ENCODE results near the gene DNAJB11. TPM values are rescaled to one million over a fixed set of nuclear protein-coding genes. Genes with fewer than 3 reads are reported as not detected.
A peak's percentile ranks its signal among the peaks of the same experiment; 100 is the strongest.
"Not testable (repeated sequence)": the region's sequence is repeated elsewhere in the genome, so short reads cannot be mapped to it uniquely, and the experiment has no call there.

The DNAJB11 gene
- total RNA-seq, result 10 to 100 TPM; 84.2 to 99.6 TPM

GRCh38 chr3:186570096-186570940 lies at the start of gene DNAJB11:
TSS of gene DNAJB11 (plus strand) at chr3:186570720. CDS start at chr3:186570898, 178 bp downstream.
- Mint-ChIP-seq H3K27ac (peak within 1 kb of the TSS; percentile 91 to 94), H3K36me3 (peaks cover 16% of the 10 kb centered on the region), H3K27me3 (no peaks in the 10 kb centered on the region), H3K4me3 (peak within 1 kb of the TSS; percentile 100), H3K9me3 (no peaks in the 10 kb centered on the region), H3K4me1 (ENCODE audit: low read depth in 2 of 2) (peaks cover 42 to 54% of the 10 kb centered on the region in 2 donors)
- DNase-seq (ENCODE audit: low spot score) (peak; percentile 100), ATAC-seq (peak; percentile 93 to 94)

GRCh38 chr3:186520957-186521842 lies 49.3 kb upstream of the DNAJB11 start:
- Mint-ChIP-seq H3K9me3 (no peaks in the 10 kb centered on the region), H3K36me3 (no peaks in the 10 kb centered on the region), H3K27me3 (no peaks in the 10 kb centered on the region), H3K4me3 (peak overlapping the region; percentile 30), H3K27ac (peak overlapping the region; percentile 36 to 52), H3K4me1 (ENCODE audit: low read depth in 2 of 2) (peaks cover 23 to 32% of the 10 kb centered on the region in 2 donors)
- ATAC-seq, result peak; percentile 72 to 86
- DNase-seq (ENCODE audit: low spot score), result no peak

GRCh38 chr3:186523022-186523421 lies 47.5 kb upstream of the DNAJB11 start:
- Mint-ChIP-seq H3K27ac (no peak overlapping the region), H3K4me3 (no peak overlapping the region), H3K36me3 (no peaks in the 10 kb centered on the region), H3K9me3 (no peaks in the 10 kb centered on the region), H3K27me3 (no peaks in the 10 kb centered on the region), H3K4me1 (ENCODE audit: low read depth in 2 of 2) (peaks cover 17 to 28% of the 10 kb centered on the region in 2 donors)
- ATAC-seq (no peak), DNase-seq (ENCODE audit: low spot score) (no peak)

GRCh38 chr3:186523434-186523833 lies 47.1 kb upstream of the DNAJB11 start:
- Mint-ChIP-seq H3K27ac (no peak overlapping the region), H3K4me3 (no peak overlapping the region), H3K4me1 (ENCODE audit: low read depth in 2 of 2) (peaks cover 16 to 24% of the 10 kb centered on the region in 2 donors), H3K36me3 (no peaks in the 10 kb centered on the region), H3K27me3 (no peaks in the 10 kb centered on the region), H3K9me3 (no peaks in the 10 kb centered on the region)
- no peak for ATAC-seq
- DNase-seq (ENCODE audit: low spot score), result no peak

- Mint-ChIP-seq H3K4me1 (ENCODE audit: low read depth in 2 of 2) (peaks cover 12 to 20% of the 10 kb centered on the region in 2 donors), H3K9me3 (no peaks in the 10 kb centered on the region), H3K27ac (no peak overlapping the region), H3K4me3 (no peak overlapping the region), H3K27me3 (no peaks in the 10 kb centered on the region), H3K36me3 (no peaks in the 10 kb centered on the region)
- no peak for ATAC-seq
- DNase-seq (ENCODE audit: low spot score), result no peak
These were observed 45.9 kb upstream of the DNAJB11 start for GRCh38 chr3:186524616-186525015.

- no peaks in the 10 kb centered on the region for H3K9me3 Mint-ChIP-seq
- no peak overlapping the region for H3K27ac Mint-ChIP-seq
- DNase-seq (ENCODE audit: low spot score) (no peak), ATAC-seq (no peak)
- H3K4me1 Mint-ChIP-seq (ENCODE audit: low read depth in 2 of 2), result peaks cover 11 to 20% of the 10 kb centered on the region in 2 donors
- no peaks in the 10 kb centered on the region for H3K27me3 Mint-ChIP-seq
- H3K36me3 Mint-ChIP-seq, result no peaks in the 10 kb centered on the region
- no peak overlapping the region for H3K4me3 Mint-ChIP-seq
These were observed 44.9 kb upstream of the DNAJB11 start for GRCh38 chr3:186525369-186526255.

- Mint-ChIP-seq H3K27me3 (no peaks in the 10 kb centered on the region), H3K4me1 (ENCODE audit: low read depth in 2 of 2) (peaks cover 5 to 14% of the 10 kb centered on the region in 2 donors), H3K9me3 (no peaks in the 10 kb centered on the region), H3K27ac (no peak overlapping the region), H3K36me3 (no peaks in the 10 kb centered on the region), H3K4me3 (no peak overlapping the region)
- no peak for ATAC-seq
- DNase-seq (ENCODE audit: low spot score), result no peak
These were observed 44.3 kb upstream of the DNAJB11 start for GRCh38 chr3:186526256-186526606.

GRCh38 chr3:186529201-186529999 lies 41.1 kb upstream of the DNAJB11 start:
- no peaks in the 10 kb centered on the region for H3K36me3 Mint-ChIP-seq
- H3K27ac Mint-ChIP-seq, result no peak overlapping the region
- peaks cover 10 to 15% of the 10 kb centered on the region in 2 donors for H3K4me1 Mint-ChIP-seq (ENCODE audit: low read depth in 2 of 2)
- H3K9me3 Mint-ChIP-seq, result no peaks in the 10 kb centered on the region
- DNase-seq (ENCODE audit: low spot score), result no peak
- H3K27me3 Mint-ChIP-seq, result no peaks in the 10 kb centered on the region
- H3K4me3 Mint-ChIP-seq, result no peak overlapping the region
- no peak for ATAC-seq

GRCh38 chr3:186530415-186530814 lies 40.1 kb upstream of the DNAJB11 start:
- H3K4me3 Mint-ChIP-seq, result no peak overlapping the region
- no peak overlapping the region for H3K27ac Mint-ChIP-seq
- DNase-seq (ENCODE audit: low spot score) (no peak), ATAC-seq (no peak)
- peaks cover 18 to 24% of the 10 kb centered on the region in 2 donors for H3K4me1 Mint-ChIP-seq (ENCODE audit: low read depth in 2 of 2)
- no peaks in the 10 kb centered on the region for H3K27me3 Mint-ChIP-seq
- no peaks in the 10 kb centered on the region for H3K9me3 Mint-ChIP-seq
- H3K36me3 Mint-ChIP-seq, result no peaks in the 10 kb centered on the region

- not testable (repeated sequence) for DNase-seq (ENCODE audit: low spot score); H3K9me3 Mint-ChIP-seq; H3K27me3 Mint-ChIP-seq; H3K36me3 Mint-ChIP-seq; H3K27ac Mint-ChIP-seq; ATAC-seq; H3K4me3 Mint-ChIP-seq
- H3K4me1 Mint-ChIP-seq (ENCODE audit: low read depth in 2 of 2), result peaks cover 18 to 24% of the 10 kb centered on the region in 2 donors
These were observed 38.8 kb upstream of the DNAJB11 start for GRCh38 chr3:186531694-186532093.

GRCh38 chr3:186532598-186533072 lies 37.9 kb upstream of the DNAJB11 start:
- Mint-ChIP-seq H3K27me3 (no peaks in the 10 kb centered on the region), H3K9me3 (no peaks in the 10 kb centered on the region), H3K4me3 (no peak overlapping the region), H3K27ac (no peak overlapping the region), H3K36me3 (no peaks in the 10 kb centered on the region), H3K4me1 (ENCODE audit: low read depth in 2 of 2) (peaks cover 18 to 24% of the 10 kb centered on the region in 2 donors)
- DNase-seq (ENCODE audit: low spot score) (no peak), ATAC-seq (peak in 1 of 2 donors; percentile 19)

GRCh38 chr3:186534113-186534669 lies 36.3 kb upstream of the DNAJB11 start:
- Mint-ChIP-seq H3K27me3 (no peaks in the 10 kb centered on the region), H3K36me3 (no peaks in the 10 kb centered on the region), H3K4me1 (ENCODE audit: low read depth in 2 of 2) (peaks cover 14 to 18% of the 10 kb centered on the region in 2 donors), H3K27ac (peak overlapping the region; percentile 56 to 75), H3K9me3 (no peaks in the 10 kb centered on the region), H3K4me3 (peak overlapping the region; percentile 61)
- ATAC-seq, result peak; percentile 76 to 79
- no peak for DNase-seq (ENCODE audit: low spot score)
